GM18858 (cell line): ENCODE measurements around the gene PASK.

Source experiments
- ATAC-seq: cut with Tn5 transposase; IDR thresholded peaks from one replicate; pipeline ENCODE4 v1.9.1; 2021; ENCODE audit not compliant: unreplicated experiment

PASK gene

DNA sequence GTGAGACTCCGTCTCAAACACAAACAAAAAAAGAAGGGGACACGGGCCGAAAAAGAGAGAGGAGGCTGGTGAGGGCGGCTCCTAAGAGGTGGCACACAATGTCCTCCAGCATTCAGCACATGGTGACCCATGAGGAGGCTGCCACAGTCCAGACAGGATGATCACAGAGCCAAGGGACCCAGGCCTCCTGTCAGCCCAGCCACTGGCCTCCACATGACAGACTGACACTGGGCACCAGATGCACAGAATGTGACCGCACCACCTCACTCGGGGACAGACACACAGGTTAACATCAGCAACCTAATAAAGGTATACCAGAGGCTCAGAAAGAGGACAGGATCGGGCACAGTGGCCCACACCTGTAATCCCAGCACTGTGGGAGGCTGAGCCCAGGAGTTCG, 21.0 kb downstream of the PASK start:
- no peak for ATAC-seq

DNA sequence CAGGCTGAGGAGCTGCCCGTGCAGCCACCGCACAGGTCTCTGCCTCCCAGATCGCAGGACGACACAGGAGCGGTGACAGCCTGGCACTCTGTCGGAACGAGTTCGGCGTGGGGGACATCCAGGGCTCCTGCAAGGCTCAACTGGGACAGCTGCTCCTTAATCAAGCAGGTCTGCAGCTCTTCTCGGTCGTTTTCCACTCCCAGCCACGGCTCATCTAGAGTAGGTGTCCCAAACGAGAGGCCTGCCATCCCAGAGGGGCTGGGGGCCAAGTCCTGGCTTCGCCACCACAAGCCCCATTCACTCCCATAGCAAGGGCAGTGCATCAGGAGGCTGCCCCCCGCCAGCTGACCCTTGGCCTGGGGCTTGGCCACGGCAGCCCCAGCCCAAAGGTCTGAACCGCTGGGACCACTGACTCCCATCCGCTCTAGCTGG, 22.5 kb downstream of the PASK start:
- no peak for ATAC-seq

DNA sequence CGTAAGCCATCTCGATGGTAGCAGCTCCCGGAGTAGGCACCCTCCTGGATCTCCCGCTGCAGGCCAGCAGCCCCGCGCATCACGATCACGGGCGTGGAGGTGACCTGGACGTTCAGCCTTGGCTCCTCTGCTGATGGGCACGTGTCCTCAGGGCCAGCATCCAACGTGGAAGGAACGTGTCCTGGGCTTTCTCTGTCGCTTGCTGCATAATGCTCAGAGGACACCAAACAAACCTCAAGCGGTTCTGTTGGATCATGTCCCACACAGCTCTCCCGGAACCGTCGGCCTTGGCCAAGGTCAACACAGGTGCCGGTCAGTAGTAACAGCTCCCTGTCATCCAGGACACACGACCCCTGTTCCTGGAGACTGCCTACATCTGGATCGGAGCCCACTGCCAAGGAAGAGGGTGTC, 23.1 kb downstream of the PASK start:
- no peak for ATAC-seq

DNA sequence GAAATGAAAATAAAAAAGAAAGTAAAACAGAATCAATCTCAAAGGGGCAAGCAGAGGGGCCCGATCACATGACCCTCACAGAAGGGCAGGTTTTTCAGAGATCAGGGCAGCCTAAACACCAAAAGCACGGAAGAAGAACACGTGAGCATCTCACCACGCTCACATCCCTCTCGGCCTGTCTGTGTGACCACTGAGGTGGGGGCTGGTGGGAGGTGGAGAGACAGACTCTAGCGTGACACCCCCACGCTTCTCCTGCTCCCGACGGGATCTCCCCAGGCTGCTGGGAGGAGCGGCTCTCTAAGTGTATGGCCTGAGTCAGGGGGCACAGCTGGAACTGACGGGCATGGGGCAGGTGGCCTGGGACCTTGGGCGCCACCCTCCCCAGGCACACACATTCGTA, 23.6 kb downstream of the PASK start:
- ATAC-seq = no peak

DNA sequence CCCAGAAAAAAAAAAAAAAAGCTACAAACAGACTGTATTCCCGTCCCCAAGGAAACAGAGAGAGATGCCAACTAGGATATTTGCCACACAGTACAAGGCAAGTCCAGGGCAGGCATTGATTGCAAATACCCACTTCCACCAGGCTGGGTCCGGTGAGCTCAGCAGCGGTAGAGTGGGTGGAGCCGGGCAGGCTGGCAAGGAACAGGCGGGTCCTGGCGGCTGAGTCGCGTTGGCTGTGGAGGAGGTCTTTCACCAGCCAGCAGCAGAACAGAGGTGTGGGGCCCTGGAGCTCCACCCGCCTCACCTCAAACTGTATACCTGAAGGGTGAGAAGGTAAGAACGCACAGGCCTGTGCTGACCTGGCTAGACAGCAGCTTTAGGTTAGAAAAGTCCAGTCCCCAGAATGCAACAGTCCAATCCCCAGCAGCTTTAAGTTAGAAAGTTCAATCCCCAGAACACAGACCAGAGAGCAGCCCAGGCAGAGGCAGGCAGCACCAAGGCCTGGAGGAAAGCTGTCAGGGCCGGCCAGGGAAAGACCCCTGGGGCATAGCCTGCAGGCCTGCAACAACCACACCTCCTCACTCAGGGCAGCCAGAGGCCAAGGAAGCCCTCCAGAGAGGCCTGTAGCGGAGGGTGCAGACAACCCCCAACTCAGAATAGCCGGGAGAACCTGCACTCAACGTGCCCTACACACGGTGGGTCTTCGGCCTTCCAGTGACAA, 25.3 kb downstream of the PASK start:
- ATAC-seq = no peak

DNA sequence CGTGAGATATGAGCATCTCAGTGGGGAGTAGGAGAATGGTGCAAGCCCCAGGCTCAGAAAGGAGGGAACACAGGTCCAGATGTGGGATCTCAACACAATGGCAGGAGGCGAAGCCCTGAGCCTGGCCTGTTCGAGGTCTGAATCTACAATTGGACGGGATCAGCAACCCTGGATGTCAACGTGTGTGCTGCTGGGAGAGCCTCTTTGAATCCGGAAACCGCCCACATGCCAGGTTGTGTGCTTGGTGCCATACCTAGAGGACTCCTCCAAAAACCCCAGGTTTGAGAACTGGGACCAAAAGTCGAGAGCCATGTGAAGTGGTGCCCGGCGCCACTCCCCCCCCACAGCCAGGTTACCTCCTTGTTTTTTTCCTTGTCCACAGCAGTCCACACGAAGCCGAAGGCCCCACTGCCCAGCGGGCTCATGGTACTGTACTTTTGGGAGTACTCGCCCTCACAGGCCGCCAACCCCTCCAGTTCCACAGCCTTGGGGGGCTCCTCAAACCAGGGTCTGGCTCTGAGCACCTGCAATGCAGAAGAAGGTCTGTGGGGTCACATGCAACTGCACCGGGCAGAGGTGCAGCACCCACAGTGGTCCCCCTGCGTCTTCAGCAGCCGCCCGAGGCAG, 26.8 kb downstream of the PASK start:
- no peak for ATAC-seq

DNA sequence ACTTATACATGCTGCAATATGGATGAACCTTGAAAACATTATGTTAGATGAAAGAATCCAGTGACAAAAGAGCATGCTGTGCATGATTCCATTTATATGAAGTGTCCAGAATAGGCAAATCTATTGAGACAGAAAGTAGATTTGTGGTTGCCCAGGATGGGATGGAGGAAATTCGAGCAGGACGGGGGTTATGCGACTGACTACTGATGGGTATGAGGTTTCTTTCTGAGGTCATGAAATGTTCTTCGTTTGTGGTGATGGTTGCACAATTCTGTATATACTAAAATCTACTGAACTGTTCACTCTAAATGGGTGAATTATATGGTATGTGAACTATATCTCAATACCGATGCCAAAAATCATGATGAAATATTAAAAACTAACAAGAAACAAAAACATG, 28.3 kb downstream of the PASK start:
- ATAC-seq = no peak

DNA sequence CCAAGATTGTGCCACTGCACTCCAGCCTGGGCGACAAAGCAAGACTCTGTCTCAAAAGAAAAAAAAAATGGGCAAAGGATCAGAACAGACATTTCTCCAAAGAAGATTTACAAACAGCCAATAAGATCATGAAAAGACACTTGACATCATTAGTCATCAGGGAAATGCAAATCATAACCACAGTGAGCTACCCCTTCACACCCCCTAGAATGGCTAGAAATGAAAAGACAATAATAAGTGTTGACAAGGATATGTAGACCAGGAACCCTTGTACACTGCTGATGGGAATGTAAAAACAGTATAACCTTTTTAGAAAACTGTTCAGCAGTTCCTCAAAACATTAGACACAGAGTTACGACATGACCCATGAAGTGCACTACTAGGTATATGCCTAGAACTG, 28.8 kb downstream of the PASK start:
- no peak for ATAC-seq

DNA sequence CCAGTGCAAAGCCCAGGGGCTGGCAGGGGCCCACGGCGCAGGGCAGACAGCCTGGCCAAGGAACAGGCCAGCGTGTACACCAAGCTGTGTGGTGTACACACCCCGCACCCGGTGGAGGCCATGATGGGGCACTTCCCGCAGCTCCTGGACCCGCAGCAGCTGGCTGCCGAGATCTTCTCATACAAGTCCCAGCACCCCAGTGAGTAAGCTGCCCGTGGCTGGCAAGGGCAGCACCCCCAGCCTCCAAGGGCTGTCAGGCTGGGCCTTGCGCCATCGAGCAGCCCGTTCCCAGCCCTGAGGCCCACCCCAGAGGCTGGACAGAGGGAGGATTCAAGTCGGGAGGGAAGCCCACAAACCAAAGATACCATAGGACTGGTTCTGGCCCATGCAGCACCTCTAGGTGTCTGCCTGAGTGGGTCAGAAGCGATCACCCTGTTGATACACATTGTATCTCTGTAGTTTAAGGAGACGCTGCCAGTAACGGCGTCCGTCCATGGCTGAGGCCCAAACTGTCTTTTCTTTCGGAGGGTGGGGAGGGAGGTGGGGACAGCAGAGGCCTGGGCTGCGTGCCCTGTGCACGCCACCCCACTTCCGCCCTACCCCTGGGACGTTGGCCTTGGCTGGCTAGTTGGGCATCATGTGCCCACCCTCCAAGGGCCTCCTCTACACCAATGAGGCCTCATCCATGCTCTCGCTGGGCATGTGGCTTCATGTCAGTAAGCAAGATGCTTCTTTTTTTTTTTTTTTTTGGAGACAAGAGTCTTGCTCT, 30.4 kb downstream of the PASK start:
- ATAC-seq = no peak

DNA sequence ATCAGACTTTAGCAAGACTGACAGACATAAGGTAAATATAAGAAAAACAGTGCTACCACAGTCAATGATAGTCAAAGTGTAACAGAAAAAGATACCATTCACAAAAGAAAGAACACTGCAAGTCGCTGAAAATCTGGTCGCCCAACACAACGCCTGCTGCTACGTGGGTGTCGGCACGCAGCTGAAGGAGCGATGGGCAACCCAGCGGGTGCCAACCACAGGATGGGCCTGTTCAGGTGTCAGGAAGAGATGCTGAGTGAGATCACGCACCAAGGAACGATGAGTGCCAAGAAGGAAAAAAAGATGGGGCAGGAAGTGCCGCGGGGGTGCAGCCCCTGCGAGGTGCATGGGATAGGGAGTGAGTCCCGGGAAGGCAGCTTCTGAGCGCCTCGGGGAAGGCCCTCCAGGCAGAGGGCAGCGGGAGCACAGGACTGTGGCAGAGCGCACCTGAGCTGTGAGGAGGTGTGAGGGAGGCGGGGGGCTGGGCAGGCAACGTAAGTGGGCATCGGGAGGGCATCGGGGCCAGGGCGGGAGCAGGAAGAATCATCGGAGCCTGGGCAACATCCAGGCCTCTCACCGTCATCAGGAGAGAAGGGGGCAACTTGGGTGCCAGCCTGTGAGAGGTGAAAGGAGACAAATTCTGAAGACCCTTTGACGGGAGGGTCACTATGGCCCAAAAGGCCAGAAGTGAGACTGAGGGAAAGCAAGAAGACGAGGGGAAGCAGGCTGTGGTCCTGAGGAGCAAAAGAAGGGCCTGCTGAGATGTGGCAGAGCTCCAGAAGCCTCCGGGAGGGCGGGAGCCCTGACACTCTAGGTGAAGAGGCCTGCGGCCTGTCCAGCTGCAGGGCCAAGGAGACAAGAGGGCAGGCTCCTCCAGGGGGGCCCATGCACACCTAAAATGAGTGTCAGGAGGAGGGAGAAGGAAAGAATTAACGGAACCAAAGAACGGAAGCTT, 32.4 kb downstream of the PASK start:
- ATAC-seq = no peak

DNA sequence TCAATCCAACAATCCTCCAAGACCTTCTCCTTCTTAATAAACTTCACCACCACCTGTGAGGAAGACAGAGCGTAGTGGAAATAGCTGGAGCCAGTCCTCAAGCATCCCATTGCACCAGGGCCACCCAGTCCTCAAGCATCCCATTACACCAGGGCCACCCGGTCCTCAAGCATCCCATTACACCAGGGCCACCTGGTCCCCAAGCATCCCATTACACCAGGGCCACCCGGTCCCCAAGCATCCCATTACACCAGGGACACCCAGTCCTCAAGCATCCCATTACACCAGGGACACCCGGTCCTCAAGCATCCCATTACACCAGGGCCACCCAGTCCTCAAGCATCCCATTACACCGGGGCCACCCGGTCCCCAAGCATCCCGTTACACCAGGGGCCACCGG, 33.9 kb downstream of the PASK start:
- ATAC-seq = no peak

DNA sequence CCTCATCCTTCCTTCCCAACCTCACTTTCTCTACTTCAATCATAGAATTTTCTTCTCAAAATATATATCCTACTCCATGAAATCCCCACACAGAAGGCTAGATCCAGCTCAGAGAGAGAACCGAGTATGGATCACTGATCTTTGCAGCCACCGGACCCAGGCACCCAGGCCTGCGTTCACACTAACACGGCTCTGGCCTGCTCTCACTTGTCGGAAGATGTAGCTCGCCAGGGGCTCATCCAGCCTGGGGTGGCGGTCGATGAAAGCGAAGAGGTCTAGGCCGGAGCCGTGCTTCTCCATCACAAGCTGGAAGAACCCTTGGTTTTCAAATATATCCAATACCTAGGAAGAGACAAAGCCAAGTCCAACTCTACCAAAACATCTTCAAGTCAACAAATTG, 34.4 kb downstream of the PASK start:
- ATAC-seq = no peak

DNA sequence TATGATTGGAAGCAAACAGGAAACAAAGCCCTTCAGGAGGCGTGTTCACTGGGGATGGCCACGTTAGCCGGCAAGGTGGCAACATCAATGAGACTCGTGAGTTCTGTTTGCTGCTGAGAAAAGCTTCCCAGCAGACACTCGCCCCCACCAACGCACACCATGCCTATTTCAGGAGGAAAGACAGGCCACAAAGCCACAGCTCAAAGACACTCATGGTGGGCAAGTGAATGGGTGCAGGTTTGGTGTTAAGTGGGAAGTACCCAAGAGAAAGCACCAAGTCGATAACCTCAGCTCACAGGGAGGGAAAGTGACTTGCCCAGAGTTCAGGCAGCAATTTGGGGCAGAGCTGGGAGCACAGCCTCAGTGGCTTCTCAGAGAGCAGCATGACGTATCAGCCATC, 36.7 kb downstream of the PASK start:
- no peak for ATAC-seq

DNA sequence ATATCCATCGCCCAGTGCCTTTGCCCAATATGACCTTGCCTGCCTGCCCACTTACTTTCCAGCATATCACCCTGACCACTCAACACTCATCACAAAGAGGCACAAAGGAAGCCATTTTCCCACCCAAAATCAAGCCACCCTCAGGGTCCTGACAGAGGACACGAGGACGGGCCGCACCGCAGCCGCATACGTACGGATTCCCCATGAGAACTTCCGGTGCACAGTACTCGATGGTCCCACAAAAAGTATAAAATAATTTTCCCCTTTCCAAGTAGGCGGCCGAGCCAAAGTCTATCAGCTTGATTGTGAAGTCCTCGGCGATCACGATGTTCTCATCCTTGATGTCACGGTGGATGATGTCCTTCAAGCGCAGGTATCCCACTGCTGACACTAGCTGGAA, 37.2 kb downstream of the PASK start:
- no peak for ATAC-seq

DNA sequence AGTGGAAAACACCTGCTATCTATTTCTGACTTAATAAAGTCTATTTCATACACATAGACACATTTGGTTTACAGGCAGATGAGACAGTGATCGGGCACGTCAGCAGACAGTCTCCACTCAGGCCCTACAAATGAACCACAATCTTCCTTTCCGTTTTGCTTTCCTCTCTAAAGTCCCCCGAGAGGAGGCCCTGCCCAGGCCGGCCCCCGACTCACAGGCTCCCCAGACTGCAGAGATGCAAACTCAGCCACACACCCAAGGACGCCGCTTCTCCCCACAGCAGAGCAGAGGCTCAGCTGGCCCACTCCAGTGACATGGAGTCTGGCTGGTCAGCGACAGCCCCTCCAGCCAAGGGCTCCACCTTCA, 37.8 kb downstream of the PASK start:
- no peak for ATAC-seq

DNA sequence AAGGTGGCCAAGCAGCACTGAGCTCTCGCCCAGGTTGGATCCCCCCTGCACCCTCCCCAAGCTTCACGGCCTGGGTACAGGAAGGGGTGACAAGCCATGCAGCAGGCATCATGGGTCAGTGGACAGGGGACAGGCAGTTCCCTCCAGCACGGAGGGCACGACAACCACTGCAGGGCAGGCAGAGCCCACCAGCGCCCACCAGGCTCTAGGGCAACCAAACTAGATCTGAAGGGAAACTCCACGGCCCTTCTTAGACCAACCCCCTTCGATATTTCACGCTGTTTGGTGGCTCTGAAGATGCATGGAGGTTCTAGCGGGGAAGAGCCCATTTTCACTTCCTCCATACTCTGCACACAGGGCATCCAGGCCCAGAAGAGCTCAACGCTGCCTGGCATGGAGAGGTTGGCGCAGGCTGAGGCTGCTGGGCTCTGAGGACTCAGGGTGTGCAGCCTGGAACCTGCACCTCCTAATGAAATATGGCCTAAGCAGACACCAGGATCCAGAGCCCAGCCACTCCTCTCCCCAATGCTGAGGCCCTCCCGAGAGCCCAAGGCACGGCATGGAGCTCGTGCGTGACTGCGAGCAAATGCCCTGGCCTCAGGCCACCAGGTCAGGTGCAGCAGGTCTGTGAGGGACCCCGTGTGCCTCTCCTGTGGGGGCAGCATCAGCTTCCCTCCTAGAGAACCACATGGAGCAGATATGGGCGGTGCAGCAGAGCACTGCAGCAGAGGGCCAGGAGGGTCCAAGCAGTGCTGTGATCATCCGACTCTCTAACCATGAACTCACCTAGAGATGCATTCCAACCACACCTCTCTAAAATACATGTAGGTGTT, 38.4 kb downstream of the PASK start:
- no peak for ATAC-seq

DNA sequence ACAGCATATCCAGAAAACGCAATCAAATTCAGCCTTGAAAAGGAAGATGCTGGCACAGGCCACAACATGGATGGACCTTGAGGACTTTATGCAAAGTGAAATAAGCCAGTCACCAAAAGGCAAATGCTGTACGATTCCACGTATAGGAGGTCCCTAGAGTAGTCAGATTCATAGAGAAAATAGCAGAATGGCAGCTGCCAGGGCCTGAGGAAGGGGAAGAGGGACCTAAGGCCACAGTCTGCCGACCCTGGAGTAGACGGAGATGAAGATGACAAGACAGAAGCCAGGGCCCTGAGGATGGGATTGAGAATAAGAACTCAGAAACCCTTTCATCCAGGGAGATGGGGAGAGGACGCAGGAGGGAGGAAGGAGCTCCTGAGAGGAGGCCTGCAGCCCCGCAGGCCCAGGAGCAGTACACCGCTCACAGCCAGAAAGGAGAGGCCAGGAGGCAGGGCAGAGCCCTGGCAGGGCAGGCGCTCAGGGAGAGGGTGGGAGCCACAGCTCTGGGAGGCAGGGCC, 39.1 kb downstream of the PASK start:
- ATAC-seq = no peak

DNA sequence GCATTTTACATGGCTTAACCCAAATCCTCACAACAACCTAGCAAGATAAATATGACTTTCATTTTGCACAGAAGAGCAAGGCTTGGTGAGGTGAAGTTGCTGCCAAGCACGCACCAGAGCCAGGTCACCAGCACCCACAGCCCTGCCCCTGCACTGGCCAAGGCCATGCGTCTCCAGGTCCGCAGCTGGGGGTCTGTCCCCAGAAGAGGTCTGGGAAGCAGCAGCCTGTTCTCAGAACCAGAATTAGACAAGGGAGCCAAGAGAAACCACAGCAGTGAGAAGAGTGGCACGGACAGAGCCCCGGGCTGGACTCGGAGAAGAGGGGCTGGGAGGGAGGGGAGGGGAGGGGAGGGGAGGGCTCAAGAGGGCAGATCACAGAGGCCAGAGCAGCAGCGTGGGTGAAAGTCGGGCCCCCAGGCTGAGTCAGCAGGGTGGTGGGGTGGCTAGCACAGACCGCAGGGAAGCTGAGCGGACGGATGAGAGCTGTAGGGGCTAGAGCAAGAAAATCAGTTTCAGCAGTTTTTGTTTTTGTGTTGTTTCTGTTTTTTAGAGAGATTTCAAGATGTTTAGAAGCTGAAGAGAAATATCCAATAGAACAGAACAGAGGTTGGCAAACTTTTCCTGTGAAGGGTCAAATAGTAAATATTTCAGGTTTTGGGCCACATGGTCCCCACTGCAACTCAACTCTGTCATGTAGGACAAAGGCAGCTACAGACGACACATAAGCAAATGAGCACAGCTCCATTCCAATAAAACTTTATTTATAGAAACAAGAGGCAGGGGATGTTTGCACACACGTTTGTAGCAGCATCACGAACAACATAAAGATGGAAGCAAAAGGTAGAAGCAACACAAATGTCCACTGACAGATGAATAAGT, 39.8 kb downstream of the PASK start:
- ATAC-seq = no peak
